Caco-2 (cell line): ENCODE measurements around the gene KCNIP4. TPM values are rescaled to one million over a fixed set of nuclear protein-coding genes. Genes with fewer than 3 reads are reported as not detected.

Source experiments
- BruUV-seq: library from RNA; stranded (reverse); fragments of 400-500 nt; replicated peaks from 2 replicates; lab custom pipeline; 2021; lab: Mats Ljungman, UMichigan
- CTCF ChIA-PET: fragments of 300-600 bp; sonication (Branson Sonifier 250); formaldehyde crosslinking; loops from one replicate; lab custom pipeline; 2022; ENCODE audit warnings: antibody characterized with exemption; lab: Charles Lee
- POLR2A ChIA-PET: fragments of 300-600 bp; sonication (Branson Sonifier 250); formaldehyde crosslinking; loops from one replicate; lab custom pipeline; 2022; ENCODE audit warnings: antibody characterized with exemption; lab: Charles Lee
- DNase-seq, 2 experiments: peaks; one replicate each; pipeline versions ENCODE4 v3.0.0 to v3.0.0-alpha.2; 2020 to 2022
- H3K27me3 ChIP-seq: replicated peaks from 2 replicates; pipeline ENCODE4 v1.6.0; 2011; ENCODE audit warnings: low read length; ENCODE audit not compliant: control insufficient read depth, insufficient read depth
- H3K36me3 ChIP-seq: 2 replicates; pipeline ENCODE4 v1.5.1; 2011; ENCODE audit warnings: low read length; ENCODE audit not compliant: control insufficient read depth, insufficient read depth
- H3K4me1 ChIP-seq: fragments of 250-450 bp; sonication (Bioruptor Pico); 2 replicates; pipeline ENCODE4 v1.5.1; 2020; ENCODE audit warnings: mild to moderate bottlenecking
- H3K4me3 ChIP-seq: 2 replicates; pipeline ENCODE4 v1.5.1; 2011; ENCODE audit warnings: low read depth, mild to moderate bottlenecking, control low read depth, low read length
- H3K9me3 ChIP-seq: fragments of 250-450 bp; sonication (Bioruptor Pico); 2 replicates; pipeline ENCODE4 v1.5.1; 2020; ENCODE audit warnings: mild to moderate bottlenecking, moderate library complexity
- H3K27ac Mint-ChIP-seq: one replicate; pipeline ENCODE4 v1.8.0; 2022; ENCODE audit warnings: mixed read lengths; ENCODE audit not compliant: unreplicated experiment
- H3K27me3 Mint-ChIP-seq: one replicate; pipeline ENCODE4 v1.8.0; 2022; ENCODE audit warnings: mixed read lengths; ENCODE audit not compliant: insufficient read depth, unreplicated experiment
- H3K36me3 Mint-ChIP-seq: one replicate; pipeline ENCODE4 v1.8.0; 2022; ENCODE audit warnings: mild to moderate bottlenecking, mixed read lengths; ENCODE audit not compliant: insufficient read depth, unreplicated experiment
- H3K4me1 Mint-ChIP-seq: one replicate; pipeline ENCODE4 v1.8.0; 2022; ENCODE audit warnings: low read depth, mixed read lengths; ENCODE audit not compliant: unreplicated experiment
- H3K4me3 Mint-ChIP-seq: one replicate; pipeline ENCODE4 v1.8.0; 2022; ENCODE audit warnings: mild to moderate bottlenecking, moderate library complexity, mixed read lengths; ENCODE audit not compliant: unreplicated experiment
- H3K9me3 Mint-ChIP-seq: one replicate; pipeline ENCODE4 v1.8.0; 2022; ENCODE audit warnings: mixed read lengths; ENCODE audit not compliant: unreplicated experiment
- intact Hi-C: fragments of 100-400 bp; cut with micrococcal nuclease; formaldehyde crosslinking; loops from one replicate; pipeline ENCODE4 v1.10.0; 2022; ENCODE audit not compliant: unreplicated experiment
- total RNA-seq: library from RNA; stranded (reverse); gene quantifications from 2 replicates; pipeline ENCODE4 v1.2.3, GENCODE V29; 2022
- TF ChIP-seq, protein P1 (sequence below), 2 experiments: fragments of 200-600 bp in 1 of 2; IDR thresholded peaks; 1 replicate in 1 of 2; 2 replicates in 1 of 2; pipeline versions ENCODE4 v1.5.1 to v1.8.0; 2011 to 2022; ENCODE audit warnings: antibody characterized with exemption in 1 of 2, control low read depth in 1 of 2, inconsistent platforms in 1 of 2, low read depth in 1 of 2, low read length in 1 of 2, mild to moderate bottlenecking in 1 of 2, moderate library complexity in 1 of 2; ENCODE audit not compliant: insufficient read depth in 1 of 2, severe bottlenecking in 1 of 2, unreplicated experiment in 1 of 2

KCNIP4 gene
- total RNA-seq, 1 experiment from 2014 or later = not detected

DNA sequence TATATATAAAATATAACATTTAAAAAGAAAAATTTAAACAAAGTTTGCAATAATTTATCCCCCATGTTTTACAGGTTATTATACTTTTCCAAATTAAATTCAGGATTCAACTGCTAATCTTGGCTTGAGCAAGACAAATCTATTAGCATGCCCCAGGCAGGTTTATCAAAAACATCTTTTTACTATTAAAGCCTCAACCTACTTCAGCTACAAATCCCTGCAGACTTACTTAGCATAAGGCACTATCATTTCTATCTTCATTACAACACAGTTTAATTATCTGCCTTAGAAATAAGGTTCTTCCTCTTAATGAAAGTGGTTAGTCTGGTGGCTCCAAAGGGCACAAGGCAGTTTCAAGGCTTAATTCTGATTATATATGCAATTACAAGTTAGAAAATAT lies 770.7 kb downstream of the KCNIP4 start:
- DNase-seq = no peak
- POLR2A ChIA-PET = no interaction called here
- peaks cover 3% of the 10 kb centered on the region for H3K27me3 Mint-ChIP-seq
- H3K9me3 ChIP-seq = no peaks in the 10 kb centered on the region
- no TSS peak for BruUV-seq
- H3K27ac Mint-ChIP-seq = no peak overlapping the region
- CTCF ChIA-PET = no interaction called here
- no peaks in the 10 kb centered on the region for H3K36me3 ChIP-seq
- intact Hi-C loops = no loop called here
- H3K27me3 ChIP-seq = no peaks in the 10 kb centered on the region
- no peaks in the 10 kb centered on the region for H3K4me1 ChIP-seq
- no peaks in the 10 kb centered on the region for H3K9me3 Mint-ChIP-seq
- H3K36me3 Mint-ChIP-seq = no peaks in the 10 kb centered on the region
- peaks cover 9% of the 10 kb centered on the region for H3K4me1 Mint-ChIP-seq
- no peak overlapping the region for H3K4me3 Mint-ChIP-seq
- TF ChIP-seq, protein P1, sequence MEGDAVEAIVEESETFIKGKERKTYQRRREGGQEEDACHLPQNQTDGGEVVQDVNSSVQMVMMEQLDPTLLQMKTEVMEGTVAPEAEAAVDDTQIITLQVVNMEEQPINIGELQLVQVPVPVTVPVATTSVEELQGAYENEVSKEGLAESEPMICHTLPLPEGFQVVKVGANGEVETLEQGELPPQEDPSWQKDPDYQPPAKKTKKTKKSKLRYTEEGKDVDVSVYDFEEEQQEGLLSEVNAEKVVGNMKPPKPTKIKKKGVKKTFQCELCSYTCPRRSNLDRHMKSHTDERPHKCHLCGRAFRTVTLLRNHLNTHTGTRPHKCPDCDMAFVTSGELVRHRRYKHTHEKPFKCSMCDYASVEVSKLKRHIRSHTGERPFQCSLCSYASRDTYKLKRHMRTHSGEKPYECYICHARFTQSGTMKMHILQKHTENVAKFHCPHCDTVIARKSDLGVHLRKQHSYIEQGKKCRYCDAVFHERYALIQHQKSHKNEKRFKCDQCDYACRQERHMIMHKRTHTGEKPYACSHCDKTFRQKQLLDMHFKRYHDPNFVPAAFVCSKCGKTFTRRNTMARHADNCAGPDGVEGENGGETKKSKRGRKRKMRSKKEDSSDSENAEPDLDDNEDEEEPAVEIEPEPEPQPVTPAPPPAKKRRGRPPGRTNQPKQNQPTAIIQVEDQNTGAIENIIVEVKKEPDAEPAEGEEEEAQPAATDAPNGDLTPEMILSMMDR (IDR thresholded peaks at IDR 0.05; ENCODE audit: insufficient read depth in 1 of 2, low read depth in 1 of 2, low read length in 1 of 2, severe bottlenecking in 1 of 2, unreplicated experiment in 1 of 2) = no peak
- H3K4me3 ChIP-seq = no peak overlapping the region

DNA sequence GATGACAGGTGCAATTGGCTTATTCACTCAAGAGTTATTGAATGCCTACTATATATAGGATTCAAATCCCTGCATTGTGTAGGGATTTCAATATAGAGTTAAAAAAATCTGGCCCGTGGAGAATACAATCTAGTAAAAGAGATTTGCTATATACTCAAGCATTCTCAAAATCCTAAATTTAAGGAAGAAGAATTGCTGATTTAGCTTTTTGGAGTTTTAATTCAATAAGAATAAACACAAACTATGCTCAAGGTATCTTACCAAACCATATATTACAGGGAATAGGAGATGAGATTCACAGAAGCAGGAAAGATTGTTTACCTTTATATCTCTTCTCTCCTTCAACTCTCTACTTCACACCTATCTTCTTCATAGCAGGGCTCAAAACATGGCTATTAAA lies 771.5 kb downstream of the KCNIP4 start:
- DNase-seq = no peak
- Histone ChIP-seq H3K27me3 (no peaks in the 10 kb centered on the region), H3K36me3 (no peaks in the 10 kb centered on the region), H3K9me3 (no peaks in the 10 kb centered on the region), H3K4me3 (no peak overlapping the region), H3K4me1 (no peaks in the 10 kb centered on the region)
- no peak overlapping the region for H3K4me3 Mint-ChIP-seq
- ChIA-PET POLR2A (no interaction called here), CTCF (no interaction called here)
- intact Hi-C loops = no loop called here
- TF ChIP-seq, protein P1 (IDR thresholded peaks at IDR 0.05; ENCODE audit: insufficient read depth in 1 of 2, low read depth in 1 of 2, low read length in 1 of 2, severe bottlenecking in 1 of 2, unreplicated experiment in 1 of 2) = no peak
- H3K36me3 Mint-ChIP-seq = no peaks in the 10 kb centered on the region
- peaks cover 9% of the 10 kb centered on the region for H3K4me1 Mint-ChIP-seq
- H3K27me3 Mint-ChIP-seq = no peaks in the 10 kb centered on the region
- BruUV-seq = no TSS peak
- no peaks in the 10 kb centered on the region for H3K9me3 Mint-ChIP-seq
- H3K27ac Mint-ChIP-seq = no peak overlapping the region

DNA sequence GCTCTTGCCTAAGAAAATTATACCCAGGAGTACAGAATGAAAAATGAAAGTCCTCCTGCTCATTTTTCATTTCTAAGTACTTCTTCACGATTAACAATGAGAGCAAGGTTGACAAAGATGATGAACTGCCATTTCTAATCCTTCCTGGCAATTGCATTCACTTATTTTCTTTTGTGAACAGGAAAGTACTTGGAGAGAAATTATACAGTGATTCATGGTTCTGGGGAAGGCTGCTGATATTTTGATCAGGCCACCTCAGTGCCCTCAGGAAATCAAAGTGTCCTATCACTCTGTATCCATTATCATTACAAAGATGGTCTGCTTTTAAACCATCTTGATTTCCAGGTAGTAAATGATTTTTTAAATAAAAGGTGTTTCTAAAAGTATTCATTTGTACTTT lies 780.9 kb downstream of the KCNIP4 start:
- no peaks in the 10 kb centered on the region for H3K4me1 ChIP-seq
- no peak overlapping the region for H3K4me3 Mint-ChIP-seq
- H3K36me3 ChIP-seq = no peaks in the 10 kb centered on the region
- no peak for DNase-seq
- no peaks in the 10 kb centered on the region for H3K9me3 ChIP-seq
- H3K27me3 Mint-ChIP-seq = peaks cover 2% of the 10 kb centered on the region
- no peaks in the 10 kb centered on the region for H3K9me3 Mint-ChIP-seq
- H3K4me3 ChIP-seq = no peak overlapping the region
- ChIA-PET CTCF (no interaction called here), POLR2A (no interaction called here)
- H3K4me1 Mint-ChIP-seq = no peaks in the 10 kb centered on the region
- no peaks in the 10 kb centered on the region for H3K27me3 ChIP-seq
- TF ChIP-seq, protein P1 (IDR thresholded peaks at IDR 0.05; ENCODE audit: insufficient read depth in 1 of 2, low read depth in 1 of 2, low read length in 1 of 2, severe bottlenecking in 1 of 2, unreplicated experiment in 1 of 2) = no peak
- H3K27ac Mint-ChIP-seq = no peak overlapping the region
- BruUV-seq = no TSS peak
- H3K36me3 Mint-ChIP-seq = no peaks in the 10 kb centered on the region
- intact Hi-C loops = no loop called here
